Activated CD8-positive, alpha-beta memory T cell treated with anti-CD3 and anti-CD28 coated beads, Interleukin-2, amount 50 U/mL, for 48 hours (primary cell): ENCODE measurements around the gene RCE1.

ENCODE experiments used
- DNase-seq: peaks from one replicate; pipeline ENCODE4 v3.0.0-alpha.2; 2020

The RCE1 gene

DNA sequence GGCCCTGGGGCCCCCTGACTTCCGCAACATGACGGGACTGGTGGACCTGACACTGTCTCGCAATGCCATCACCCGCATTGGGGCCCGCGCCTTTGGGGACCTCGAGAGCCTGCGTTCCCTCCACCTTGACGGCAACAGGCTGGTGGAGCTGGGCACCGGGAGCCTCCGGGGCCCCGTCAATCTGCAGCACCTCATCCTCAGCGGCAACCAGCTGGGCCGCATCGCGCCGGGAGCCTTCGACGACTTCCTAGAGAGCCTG lies 14.6 kb downstream of the RCE1 start:
- no peak for DNase-seq

DNA sequence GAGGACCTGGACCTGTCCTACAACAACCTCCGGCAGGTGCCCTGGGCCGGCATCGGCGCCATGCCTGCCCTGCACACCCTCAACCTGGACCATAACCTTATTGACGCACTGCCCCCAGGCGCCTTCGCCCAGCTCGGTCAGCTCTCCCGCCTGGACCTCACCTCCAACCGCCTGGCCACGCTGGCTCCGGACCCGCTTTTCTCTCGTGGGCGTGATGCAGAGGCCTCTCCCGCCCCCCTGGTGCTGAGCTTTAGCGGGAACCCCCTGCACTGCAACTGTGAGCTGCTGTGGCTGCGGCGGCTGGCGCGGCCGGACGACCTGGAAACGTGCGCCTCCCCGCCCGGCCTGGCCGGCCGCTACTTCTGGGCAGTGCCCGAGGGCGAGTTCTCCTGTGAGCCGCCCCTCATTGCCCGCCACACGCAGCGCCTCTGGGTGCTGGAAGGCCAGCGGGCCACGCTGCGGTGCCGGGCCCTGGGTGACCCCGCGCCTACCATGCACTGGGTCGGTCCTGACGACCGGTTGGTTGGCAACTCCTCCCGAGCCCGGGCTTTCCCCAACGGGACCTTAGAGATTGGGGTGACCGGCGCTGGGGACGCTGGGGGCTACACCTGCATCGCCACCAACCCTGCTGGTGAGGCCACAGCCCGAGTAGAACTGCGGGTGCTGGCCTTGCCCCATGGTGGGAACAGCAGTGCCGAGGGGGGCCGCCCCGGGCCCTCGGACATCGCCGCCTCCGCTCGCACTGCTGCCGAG lies 15.1 kb downstream of the RCE1 start:
- no peak for DNase-seq

DNA sequence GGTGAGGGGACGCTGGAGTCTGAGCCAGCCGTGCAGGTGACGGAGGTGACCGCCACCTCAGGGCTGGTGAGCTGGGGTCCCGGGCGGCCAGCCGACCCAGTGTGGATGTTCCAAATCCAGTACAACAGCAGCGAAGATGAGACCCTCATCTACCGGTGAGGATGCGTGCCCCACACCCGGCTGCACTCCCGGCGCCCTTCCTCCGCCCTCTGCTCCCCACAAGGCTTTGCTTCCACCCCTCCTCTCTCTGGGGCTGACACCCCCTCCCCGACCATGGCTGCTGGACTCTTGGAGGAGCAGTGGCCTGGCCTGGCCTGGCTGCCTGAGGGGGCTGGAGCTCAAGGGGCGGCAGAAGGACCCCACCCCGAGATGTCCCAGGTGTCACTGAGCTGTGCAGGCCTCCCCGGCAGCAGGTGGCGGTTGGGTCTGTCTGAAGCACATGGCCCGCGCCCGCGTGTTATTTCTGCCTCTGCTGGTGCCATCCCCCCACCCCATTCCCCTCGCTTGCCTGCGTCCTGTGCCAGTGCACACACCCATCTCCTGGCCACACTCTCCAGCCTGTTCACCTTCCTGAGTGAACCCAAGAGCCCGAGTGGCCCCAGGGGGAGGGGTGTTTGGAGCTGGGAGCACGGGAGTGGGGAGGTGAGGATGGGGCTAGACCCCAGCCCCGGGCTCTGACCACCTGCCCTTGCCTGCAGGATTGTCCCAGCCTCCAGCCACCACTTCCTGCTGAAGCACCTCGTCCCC lies 15.9 kb downstream of the RCE1 start:
- no peak for DNase-seq

DNA sequence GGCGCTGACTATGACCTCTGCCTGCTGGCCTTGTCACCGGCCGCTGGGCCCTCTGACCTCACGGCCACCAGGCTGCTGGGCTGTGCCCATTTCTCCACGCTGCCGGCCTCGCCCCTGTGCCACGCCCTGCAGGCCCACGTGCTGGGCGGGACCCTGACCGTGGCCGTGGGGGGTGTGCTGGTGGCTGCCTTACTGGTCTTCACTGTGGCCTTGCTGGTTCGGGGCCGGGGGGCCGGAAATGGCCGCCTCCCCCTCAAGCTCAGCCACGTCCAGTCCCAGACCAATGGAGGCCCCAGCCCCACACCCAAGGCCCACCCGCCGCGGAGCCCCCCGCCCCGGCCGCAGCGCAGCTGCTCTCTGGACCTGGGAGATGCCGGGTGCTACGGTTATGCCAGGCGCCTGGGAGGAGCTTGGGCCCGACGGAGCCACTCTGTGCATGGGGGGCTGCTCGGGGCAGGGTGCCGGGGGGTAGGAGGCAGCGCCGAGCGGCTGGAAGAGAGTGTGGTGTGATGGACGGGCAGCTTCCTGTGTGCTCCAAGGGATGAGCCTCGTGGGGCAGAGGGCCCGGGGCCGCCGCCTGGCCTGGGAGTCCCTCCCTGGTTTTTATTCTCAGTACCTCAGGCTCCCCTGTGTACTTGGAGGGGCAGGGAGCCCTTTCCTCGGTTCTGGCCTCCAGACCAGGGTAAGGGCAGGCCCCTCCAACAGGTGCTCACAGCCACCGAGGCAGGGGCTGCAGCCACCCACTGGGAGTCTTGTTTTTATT lies 16.6 kb downstream of the RCE1 start:
- DNase-seq: no peak

DNA sequence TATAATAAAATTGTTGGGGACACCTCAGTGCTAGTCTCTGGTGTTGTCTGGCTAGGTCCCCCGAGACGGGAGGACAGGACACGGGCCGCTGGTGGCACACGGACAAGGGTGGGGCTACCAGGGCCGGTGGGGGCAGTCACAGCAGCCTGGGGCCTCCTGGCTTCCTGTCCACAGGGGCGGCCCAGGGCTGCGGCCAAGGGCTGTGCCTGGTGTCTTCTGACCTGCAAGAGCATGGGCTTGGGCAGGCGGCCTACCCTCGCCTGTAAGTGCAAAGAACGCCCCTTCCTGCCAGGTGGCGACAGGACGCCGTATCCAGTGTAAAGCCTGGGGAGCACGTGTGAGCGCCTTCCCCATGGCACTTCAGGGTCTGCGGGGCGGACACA lies 17.2 kb downstream of the RCE1 start:
- no peak for DNase-seq

DNA sequence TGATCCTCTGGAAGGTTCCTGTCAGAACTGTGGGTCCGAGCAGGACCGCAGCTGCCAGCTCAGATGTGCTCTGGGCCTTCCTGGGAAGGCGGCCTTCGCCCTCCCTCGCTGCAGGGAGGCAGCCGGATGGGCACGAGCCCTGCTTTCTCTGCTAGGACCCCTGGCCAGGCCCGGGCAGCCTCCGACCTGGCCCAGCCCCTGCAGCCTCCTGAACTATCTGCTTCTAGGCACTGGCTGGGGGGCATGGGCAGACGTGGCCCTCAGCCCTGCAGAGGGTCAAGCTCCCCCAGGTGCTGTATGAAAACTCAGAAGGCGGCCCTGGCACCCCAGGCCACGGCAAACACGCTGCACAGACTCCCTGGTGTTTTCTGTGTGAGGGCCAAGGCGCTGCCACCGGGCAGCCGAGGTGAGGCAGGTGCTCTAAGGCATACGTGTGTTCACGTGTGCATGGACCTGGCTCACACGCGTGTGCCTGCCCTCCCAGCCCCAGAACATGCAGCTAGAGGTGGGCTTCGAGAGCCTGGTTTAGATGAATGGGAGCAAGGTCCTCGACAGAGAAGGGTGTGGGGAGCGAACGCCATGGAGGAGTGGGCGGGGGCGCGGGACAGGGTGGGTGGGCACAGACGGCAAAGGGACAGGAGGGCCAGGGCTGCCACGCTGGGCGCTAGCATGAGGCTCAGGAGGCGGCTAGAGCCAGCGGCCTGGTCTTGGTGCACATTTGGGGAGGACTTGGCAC lies 18.0 kb downstream of the RCE1 start:
- DNase-seq: no peak

DNA sequence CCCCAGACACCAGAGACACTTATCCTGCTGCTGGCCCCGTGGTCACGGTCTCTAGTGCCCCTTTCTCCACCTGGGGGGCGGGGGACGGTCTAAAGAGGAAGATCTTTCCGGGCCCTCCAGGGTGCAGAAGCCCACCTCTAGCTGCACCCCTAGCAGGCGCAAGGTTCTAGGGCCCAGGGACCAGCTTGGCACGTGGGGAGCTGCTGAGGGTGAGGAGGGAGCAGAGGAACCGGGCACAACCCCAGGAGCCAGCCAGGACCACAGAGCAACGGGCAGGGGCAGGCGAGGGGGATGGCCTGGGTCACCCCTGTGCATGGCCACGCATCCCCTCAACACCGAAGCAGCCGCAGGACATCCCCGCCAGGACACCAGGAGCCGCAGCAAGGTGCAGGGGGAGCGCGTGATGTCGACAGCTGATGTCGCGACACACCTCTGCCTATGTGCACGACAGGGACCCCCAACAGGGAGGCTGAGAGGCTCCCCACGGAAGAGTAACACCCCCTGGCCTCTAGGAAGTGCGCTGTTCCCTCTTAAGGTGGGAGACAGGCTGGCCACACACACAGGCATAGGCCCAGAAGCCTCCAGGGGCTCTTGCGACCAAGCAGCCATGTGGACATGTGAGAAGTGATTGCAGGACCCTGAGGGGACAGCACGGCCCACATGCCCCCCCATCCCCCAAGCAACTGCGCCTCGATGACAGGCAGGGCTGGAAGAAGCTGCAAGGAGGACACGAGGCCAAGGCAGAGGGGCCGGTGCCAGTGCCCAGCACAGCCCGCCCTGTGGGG lies 18.7 kb downstream of the RCE1 start:
- DNase-seq: no peak

DNA sequence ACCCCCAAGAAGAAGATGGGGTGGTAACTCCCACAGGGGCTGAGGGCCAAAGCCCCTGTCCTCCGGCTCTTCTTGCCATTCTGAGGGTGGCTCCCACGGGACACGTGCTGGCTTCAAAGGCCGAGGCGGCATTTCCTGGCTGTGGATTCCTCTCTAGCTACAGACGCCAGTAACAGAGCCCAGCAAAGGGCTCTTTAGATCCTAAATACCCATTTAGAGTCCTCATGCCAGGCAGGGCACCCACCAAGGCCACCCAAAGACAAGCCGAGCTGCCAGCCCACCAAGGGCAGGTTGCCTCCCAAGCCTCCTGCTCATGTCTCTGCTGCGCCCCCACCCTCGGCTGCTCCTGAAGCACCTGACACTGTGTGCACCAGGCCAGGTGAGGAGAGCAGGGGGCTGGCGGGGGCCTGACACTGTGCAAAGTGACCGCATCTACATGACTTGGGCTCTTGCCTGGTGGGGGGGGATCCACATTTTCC lies 19.4 kb downstream of the RCE1 start:
- DNase-seq: no peak

DNA sequence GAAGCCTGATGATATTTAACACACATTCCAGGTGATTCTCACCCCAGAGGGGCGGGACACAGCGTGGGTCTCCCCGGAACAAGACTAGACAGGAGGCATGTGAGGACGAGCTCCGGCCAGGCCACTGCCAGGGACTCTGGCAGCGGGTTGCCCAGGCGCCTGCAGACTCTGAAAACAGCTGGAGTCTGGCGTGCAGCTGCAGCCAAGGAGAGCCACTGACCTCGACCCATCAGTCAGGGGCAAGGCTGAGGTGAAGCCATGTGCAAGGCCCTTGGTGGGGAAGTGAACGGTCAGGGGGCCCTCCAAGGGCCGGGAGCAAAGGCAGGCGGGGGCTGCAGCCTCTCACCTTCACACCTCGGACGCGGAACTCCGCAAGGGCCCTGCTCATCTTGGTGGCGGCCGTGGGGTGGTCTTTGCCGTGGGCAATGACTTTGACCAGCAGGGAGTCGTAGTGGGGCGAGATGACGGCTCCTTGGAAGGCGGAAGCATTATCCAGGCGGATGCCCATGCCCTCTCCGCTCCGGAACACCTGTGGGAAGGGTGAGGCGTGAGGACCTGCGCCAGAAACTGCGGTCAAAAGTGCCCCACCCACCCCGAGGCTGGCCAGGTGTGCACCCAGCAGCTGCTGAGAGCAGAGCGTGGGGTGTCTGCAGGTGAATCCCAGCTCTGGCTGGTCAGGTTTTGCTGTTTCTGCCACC lies 20.3 kb downstream of the RCE1 start:
- no peak for DNase-seq

DNA sequence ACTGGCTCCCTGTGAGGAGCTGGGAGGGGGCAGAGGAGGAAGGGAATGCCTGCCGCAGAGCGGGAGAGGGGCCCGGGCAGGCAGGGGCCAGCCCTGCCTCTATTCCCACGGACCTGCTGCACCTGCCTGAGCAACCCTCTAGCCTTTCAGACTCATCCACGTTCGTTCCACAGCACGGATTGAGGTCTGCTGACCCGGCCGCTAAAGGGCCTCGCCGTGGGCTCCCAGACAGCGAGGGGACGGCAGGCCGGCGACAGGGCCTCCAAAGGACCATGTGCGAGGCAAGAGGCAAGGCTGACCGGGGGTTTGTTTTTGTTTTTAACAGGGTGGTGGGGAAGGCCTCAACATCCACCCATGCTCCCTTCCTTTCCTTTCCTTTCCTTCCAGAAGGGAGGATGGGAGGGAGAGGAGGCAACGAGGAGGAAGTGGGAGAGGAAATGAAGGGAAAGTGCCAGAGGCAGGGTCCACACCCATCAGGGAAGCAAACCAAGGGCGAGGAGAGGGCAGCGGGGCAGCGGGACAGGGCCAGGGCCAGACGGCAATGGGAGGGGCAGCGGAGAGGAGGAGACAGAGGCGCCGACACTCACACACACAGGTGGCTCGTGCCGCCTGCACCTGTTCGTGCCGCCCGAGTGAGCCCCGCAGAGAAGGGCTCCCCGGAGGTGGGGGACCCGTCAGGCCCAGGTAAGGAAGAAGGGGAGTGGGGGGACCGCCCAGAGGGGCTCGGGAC lies 21.1 kb downstream of the RCE1 start:
- no peak for DNase-seq

DNA sequence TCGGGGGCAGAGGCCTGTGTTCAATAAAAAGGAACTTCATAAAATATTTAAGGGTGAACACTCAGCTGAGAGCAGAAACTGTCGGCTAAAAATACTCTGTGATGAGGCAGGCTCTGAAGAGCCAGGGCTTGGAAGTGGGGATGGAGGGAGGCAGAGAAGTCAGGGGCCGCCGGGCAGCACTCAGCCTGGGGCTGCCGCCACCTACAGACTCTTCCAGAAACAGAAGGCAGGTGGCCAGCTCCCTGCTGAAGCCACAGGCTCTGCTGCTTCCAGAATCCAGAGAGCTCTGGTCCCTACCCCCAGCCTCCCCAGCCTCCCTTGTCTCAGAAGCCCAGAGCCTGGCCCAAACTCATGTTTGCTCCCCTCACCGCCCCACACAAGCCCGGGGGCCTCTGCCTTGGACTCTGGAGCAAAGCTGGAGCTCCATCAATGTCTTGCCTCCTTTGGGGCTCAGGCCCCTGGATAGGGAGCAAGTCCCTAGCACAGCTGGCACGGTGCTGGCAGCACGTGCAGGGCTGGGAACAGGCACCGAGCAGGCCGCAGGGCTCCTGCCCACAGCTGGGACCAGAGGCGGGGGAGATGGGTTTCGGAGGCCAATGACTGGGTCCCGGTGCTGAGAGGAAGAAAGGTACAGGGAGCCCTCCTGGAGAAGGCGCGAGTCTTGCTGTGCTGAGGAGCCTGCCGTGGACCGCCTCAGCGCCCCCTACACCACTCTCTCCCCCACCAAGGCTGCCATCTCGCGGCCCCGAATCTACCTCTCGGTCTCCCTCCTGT lies 21.9 kb downstream of the RCE1 start:
- no peak for DNase-seq

DNA sequence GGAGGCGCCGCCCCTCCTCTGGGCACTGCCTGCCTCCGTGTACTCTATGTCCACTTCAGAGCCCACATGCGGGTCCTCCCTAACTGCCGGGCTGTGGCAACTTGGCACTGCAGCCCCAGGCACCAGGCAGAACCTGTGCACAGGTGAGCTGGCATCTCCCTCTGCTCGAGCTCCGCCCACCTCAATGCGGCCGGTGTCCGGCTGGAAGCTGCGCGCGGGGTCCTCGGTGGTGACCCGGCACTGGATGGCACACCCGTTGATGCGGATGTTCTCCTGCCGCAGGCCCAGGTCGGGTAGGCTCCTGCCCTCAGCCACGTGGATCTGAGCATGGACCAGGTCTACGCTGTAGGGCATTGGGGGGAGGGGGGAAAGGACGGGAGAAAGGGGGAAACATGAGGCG lies 22.8 kb downstream of the RCE1 start:
- DNase-seq: no peak

DNA sequence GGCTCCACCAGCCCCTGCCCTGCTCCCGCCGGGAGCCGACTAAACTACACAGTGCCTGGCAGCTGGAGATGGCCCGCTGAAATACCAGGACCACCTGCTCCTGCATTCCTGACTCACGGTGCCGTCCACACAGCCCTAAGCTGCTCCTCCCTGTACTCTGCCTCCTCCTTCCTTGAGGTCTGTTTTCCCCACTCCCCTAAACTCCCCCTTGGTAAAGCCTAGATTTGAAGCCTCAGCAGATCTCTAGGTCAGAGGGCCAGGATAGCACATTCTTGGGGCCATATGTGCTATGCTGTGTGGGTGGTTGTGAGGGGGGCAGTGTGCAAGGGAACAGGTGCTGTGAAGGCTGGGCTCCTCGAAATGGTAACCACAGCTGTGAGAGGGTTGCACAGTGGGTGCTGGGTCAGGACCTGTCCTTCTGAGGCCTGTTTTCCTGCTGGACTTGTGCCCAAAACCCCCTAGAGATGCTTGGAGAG lies 23.3 kb downstream of the RCE1 start:
- no peak for DNase-seq

DNA sequence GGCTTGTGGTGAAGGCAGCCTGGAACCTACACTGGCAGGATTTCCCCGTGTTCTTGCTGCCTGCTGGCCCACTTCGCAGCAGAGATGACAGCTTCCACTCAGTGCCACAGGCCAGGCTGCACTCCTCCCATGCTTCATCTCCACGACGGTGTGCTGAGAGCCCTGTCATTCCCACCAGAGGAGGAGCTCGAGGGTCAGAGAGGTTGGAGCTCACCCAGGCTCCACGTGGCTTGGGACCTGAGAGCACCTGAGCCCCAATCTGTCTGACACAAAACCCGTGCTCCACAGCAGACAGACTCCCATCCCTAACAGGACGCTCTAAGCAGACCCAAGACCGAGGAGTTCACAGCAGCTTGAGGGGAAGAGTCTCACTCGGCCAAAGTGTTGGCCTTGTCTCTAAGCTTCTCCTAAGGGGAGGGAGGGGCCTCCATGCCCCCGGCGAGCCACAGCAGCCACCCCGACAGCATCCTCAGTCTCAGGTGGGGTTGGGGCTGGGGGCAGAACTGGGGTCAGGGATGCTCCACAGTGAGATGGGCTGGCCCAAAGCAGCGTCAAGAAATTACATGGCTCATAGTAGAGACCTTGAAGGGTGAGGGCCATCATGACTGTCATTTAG lies 24.3 kb downstream of the RCE1 start:
- no peak for DNase-seq

DNA sequence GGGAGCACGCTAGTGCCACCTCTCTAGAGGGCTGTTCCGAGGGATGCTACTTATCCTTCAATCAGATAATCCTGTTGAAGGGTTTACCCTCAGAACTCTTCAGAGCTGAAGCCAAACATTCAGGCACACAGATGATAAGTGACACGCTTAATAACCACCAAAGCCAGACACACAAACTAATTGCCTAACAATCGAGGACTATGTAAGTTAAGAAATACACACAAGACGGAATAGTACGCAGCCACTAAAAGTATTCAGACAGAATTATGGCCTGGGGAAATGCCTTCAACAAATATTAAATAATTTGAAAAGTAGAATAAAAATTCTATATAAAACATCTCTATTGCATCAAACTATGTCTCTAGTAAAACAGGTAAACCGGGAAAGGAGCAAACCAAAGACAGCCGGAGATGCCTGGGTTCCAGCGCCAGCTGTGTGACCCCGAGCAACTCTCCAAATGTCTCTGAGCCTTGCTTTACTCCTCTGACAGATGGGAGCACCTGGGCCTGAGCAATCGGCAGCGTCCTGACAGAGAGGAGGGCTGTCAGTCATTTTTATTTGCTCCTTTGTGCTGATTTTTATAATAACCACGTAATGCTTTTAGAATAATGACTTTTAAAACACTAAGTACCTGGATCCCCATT lies 25.0 kb downstream of the RCE1 start:
- no peak for DNase-seq

DNA sequence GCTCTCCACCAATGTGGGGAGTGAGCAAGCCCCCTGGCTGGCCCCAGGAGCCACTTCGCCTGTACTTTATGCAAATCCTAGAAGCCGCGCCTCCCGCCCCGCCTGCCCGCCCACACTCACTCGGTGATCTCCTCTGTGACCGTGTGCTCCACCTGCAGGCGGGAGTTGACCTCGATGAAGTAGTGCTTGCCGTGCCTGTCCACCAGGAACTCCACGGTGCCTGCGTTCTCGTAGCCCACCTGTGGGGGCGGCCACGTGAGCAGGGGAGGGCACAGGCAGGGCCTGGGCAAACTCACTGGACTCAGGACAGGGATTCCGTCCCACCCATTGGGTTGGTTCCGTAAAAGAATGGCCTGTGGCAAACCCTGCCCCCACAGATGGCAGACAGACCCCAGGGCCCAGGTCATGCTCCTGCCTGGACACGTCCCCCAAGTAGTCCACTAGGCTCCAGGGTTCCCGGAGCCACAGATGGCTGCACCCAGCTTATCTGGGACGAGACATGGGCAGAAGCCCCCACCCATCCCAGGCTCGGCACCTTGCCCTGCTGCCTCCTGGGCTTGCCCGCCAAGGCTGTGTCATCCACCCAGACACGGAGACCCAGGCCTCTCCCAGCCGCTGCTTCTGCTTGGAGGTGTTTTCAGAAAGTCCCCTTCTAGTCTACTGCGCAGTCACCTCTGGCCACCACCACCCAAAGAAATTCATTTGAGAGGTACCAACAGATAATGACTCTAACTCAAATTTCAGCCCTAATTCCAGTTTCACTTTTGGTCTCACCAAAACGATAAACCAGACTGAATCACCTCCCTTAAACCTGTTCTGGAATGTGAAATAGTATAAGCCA lies 25.7 kb downstream of the RCE1 start:
- peak; percentile 87 for DNase-seq

DNA sequence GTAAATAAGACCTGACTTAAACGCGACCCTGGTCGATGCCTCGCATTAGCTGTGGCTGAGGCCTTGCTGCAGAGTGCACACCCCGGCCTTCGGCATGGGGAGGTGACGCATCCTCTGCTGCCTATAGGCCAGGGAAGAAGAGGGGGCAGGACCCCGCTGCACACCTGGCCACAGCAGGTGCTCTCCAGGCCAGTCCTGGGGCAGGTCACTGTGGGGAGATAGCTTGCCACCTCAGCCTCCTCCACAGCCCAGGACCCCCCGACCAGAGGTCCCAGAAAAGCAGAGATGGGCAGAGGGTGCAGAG lies 26.3 kb downstream of the RCE1 start:
- no peak for DNase-seq

DNA sequence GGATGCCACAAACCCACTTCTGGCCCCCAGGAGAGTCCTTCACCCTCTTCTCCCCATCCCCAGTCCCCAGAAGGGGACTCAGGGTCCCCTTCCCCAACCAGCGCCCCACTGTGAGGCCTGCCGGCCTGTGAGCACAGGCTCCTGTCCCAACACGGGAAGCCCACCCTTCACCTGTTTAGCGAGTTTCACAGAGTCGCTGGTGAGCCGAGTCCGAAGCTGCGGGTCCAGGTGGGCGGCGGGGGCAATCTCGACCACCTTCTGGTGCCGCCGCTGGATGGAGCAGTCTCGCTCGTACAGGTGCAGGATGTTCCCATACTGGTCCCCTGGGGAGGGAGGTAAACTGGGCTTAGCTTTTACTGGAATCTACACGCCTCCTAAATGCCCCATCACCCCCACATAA lies 26.9 kb downstream of the RCE1 start:
- DNase-seq: no peak
